A549 (cell line): ENCODE measurements around the gene IFIT1B. TPM values are rescaled to one million over a fixed set of nuclear protein-coding genes. Genes with fewer than 3 reads are reported as not detected.

ENCODE experiments used
- ATAC-seq, 2 experiments: fragments of 200-7000 bp in 1 of 2; fragments of >200 bp in 1 of 2; cut with Nextera tagmentation in 1 of 2; cut with Tn5 transposase in 1 of 2; 3 replicates each; pipeline versions ENCODE4 v1.8.0 to v1.9.1; 2018 to 2020; ENCODE audit warnings: mild to moderate bottlenecking in 1 of 2, moderate library complexity in 1 of 2
- CTCF ChIA-PET: fragments of 300-600 bp; sonication (Branson Sonifier 250); formaldehyde crosslinking; extraction: SDS; loops from one replicate; lab custom pipeline; 2021; ENCODE audit warnings: antibody characterized with exemption, inconsistent platforms; lab: Yijun Ruan, JAX
- POLR2A ChIA-PET: fragments of 350-600 bp; formaldehyde crosslinking; extraction: SDS; loops from one replicate; lab custom pipeline; 2021; ENCODE audit warnings: antibody characterized with exemption, inconsistent platforms; lab: Yijun Ruan, JAX
- DNase-seq, 2 experiments: peaks; one replicate each; pipeline versions ENCODE4 v3.0.0 to v3.0.0-alpha.2; 2011 to 2016; ENCODE audit warnings: low read depth in 1 of 2, low spot score in 1 of 2
- FAIRE-seq: peaks from 2 replicates; lab custom pipeline; 2011; peaks lifted over from hg19 to GRCh38; lab: Jason Lieb, UNC
- H3K27ac ChIP-seq, 2 experiments: fragments of >200 bp; sonication (Bioruptor Twin); formaldehyde crosslinking; 3 replicates each; pipeline ENCODE4 v1.5.1; 2016 to 2017
- H3K4me1 ChIP-seq: fragments of >200 bp; sonication (Bioruptor Twin); formaldehyde crosslinking; 3 replicates; pipeline ENCODE4 v1.6.1; 2016
- H3K4me2 ChIP-seq: fragments of >200 bp; sonication (Bioruptor Twin); formaldehyde crosslinking; 3 replicates; pipeline ENCODE4 v1.6.1; 2016
- H3K4me3 ChIP-seq: fragments of >200 bp; sonication (Bioruptor Twin); formaldehyde crosslinking; 3 replicates; pipeline ENCODE4 v1.5.1; 2016
- H3K9me3 ChIP-seq: fragments of >200 bp; sonication (Bioruptor Twin); formaldehyde crosslinking; 3 replicates; pipeline ENCODE4 v1.6.1; 2016
- BHLHE40 ChIP-seq: IDR thresholded peaks from 2 replicates; pipeline ENCODE4 v1.6.1; 2012; ENCODE audit warnings: low read depth, low read length, inconsistent platforms
- CBX2 ChIP-seq: fragments of 200-600 bp; sonication (generic); IDR thresholded peaks from 2 replicates; pipeline ENCODE4 v1.6.1; 2016; ENCODE audit warnings: low read depth, mild to moderate bottlenecking, borderline replicate concordance
- CHD2 ChIP-seq: fragments of 150-350 bp; IDR thresholded peaks from 2 replicates; pipeline ENCODE4 v1.6.1; 2014; ENCODE audit warnings: low read length; ENCODE audit not compliant: partially characterized antibody
- CHD4 ChIP-seq: fragments of 200-600 bp; sonication (generic); IDR thresholded peaks from 2 replicates; pipeline ENCODE4 v1.6.1; 2016; ENCODE audit warnings: antibody characterized with exemption, mild to moderate bottlenecking, borderline replicate concordance
- EHMT2 ChIP-seq: fragments of 200-600 bp; sonication (generic); IDR thresholded peaks from 2 replicates; pipeline ENCODE4 v1.6.1; 2016; ENCODE audit warnings: antibody characterized with exemption, low read depth, mild to moderate bottlenecking, moderate library complexity
- ELK1 ChIP-seq: fragments of 150-350 bp; IDR thresholded peaks from 2 replicates; pipeline ENCODE4 v1.6.1; 2014; ENCODE audit warnings: low read depth, mild to moderate bottlenecking, low read length
- EP300 ChIP-seq, 2 experiments: fragments of >200 bp; sonication (Bioruptor Twin); formaldehyde crosslinking; IDR thresholded peaks; 2 replicates in 1 of 2; 3 replicates in 1 of 2; pipeline ENCODE4 v1.6.1; 2016 to 2017
- HOXB5 ChIP-seq: fragments of 250-450 bp; sonication (Bioruptor Pico); IDR thresholded peaks from 2 replicates; pipeline ENCODE4 v1.5.0; 2020; ENCODE audit warnings: mild to moderate bottlenecking, moderate library complexity
- JUN ChIP-seq, 2 experiments: fragments of >200 bp; sonication (Bioruptor Twin); formaldehyde crosslinking; IDR thresholded peaks; 2 replicates in 1 of 2; 3 replicates in 1 of 2; pipeline ENCODE4 v1.6.1; 2016 to 2017
- JUNB ChIP-seq: fragments of >200 bp; sonication (Bioruptor Twin); formaldehyde crosslinking; IDR thresholded peaks from 2 replicates; pipeline ENCODE4 v1.6.1; 2016
- KDM1A ChIP-seq: fragments of 200-600 bp; sonication (generic); IDR thresholded peaks from 2 replicates; pipeline ENCODE4 v1.6.1; 2016; ENCODE audit warnings: low read depth, mild to moderate bottlenecking
- MYC ChIP-seq: IDR thresholded peaks from 2 replicates; pipeline ENCODE4 v1.6.1; 2012; ENCODE audit warnings: mild to moderate bottlenecking, inconsistent platforms, low read length, improper control_type of control experiment, borderline replicate concordance
- NFE2L2 ChIP-seq: fragments of 150-350 bp; conservative IDR thresholded peaks from 2 replicates; pipeline ENCODE4 v1.6.1; 2014; ENCODE audit warnings: low read length
- NR3C1 ChIP-seq: fragments of >200 bp; sonication (Bioruptor Twin); formaldehyde crosslinking; IDR thresholded peaks from 3 replicates; pipeline ENCODE4 v1.6.1; 2017
- PBX3 ChIP-seq: IDR thresholded peaks from 2 replicates; pipeline ENCODE4 v1.6.1; 2012
- PHF8 ChIP-seq: fragments of 200-600 bp; sonication (generic); IDR thresholded peaks from 2 replicates; pipeline ENCODE4 v1.6.1; 2016; ENCODE audit warnings: low read depth, mild to moderate bottlenecking, antibody characterized with exemption, moderate library complexity, borderline replicate concordance
- POLR2AphosphoS2 ChIP-seq: conservative IDR thresholded peaks from 2 replicates; pipeline ENCODE4 v1.6.1; 2012; ENCODE audit warnings: low read length, improper control_type of control experiment, inconsistent platforms
- RAD21 ChIP-seq, 2 experiments: fragments of >200 bp in 1 of 2; sonication (Bioruptor Twin) in 1 of 2; formaldehyde crosslinking in 1 of 2; IDR thresholded peaks in 1 of 2; conservative IDR thresholded peaks in 1 of 2; 2 replicates in 1 of 2; 3 replicates in 1 of 2; pipeline ENCODE4 v1.6.1; 2012 to 2018; ENCODE audit warnings: inconsistent platforms in 1 of 2
- RARB ChIP-seq: fragments of 250-450 bp; sonication (Bioruptor Pico); IDR thresholded peaks from 2 replicates; pipeline ENCODE4 v1.8.0; 2021; ENCODE audit warnings: mild to moderate bottlenecking, moderate library complexity
- RNF2 ChIP-seq: fragments of 200-600 bp; sonication (generic); IDR thresholded peaks from 2 replicates; pipeline ENCODE4 v1.6.1; 2016; ENCODE audit warnings: low read depth, mild to moderate bottlenecking, antibody characterized with exemption, moderate library complexity, borderline replicate concordance
- TFCP2L1 ChIP-seq: fragments of 250-450 bp; sonication (Bioruptor Pico); IDR thresholded peaks from 2 replicates; pipeline ENCODE4 v1.5.0; 2021; ENCODE audit warnings: mild to moderate bottlenecking
- TP53 ChIP-seq: fragments of 250-450 bp; sonication (Bioruptor Pico); IDR thresholded peaks from 2 replicates; pipeline ENCODE4 v1.5.0; 2021; ENCODE audit warnings: mild to moderate bottlenecking, moderate library complexity
- ZNF302 ChIP-seq: fragments of 250-450 bp; sonication (Bioruptor Pico); IDR thresholded peaks from 2 replicates; pipeline ENCODE4 v1.9.0; 2021; ENCODE audit warnings: inconsistent platforms, mild to moderate bottlenecking, moderate library complexity
- WGBS: methylation state at CpG from one replicate; pipeline ENCODE4 v1.1.6; 2017; ENCODE audit errors: missing lambda C conversion rate; 5-methylcytosine and 5-hydroxymethylcytosine counted together
- polyA plus RNA-seq, 4 experiments: library from polyadenylated mRNA; depleted of rRNA in 3 of 4; stranded (reverse); fragments of >200 nt; fragmentation: RNase III in 1 of 4; extraction: RNeasy Plus Mini Kit Qiagen cat#74134 plus additional on column Dnase treatment in 1 of 4; gene quantifications; 2 replicates in 3 of 4; 3 replicates in 1 of 4; pipeline ENCODE4 v1.2.3, GENCODE V29; 2011 to 2017
- TF ChIP-seq, protein P1 (sequence below): IDR thresholded peaks from 2 replicates; pipeline ENCODE4 v1.6.1; 2012
- TF ChIP-seq, protein P2 (sequence below): fragments of >200 bp; sonication (Bioruptor Twin); formaldehyde crosslinking; IDR thresholded peaks from 3 replicates; pipeline ENCODE4 v1.5.1; 2016
- TF ChIP-seq, protein P3 (sequence below): fragments of 450-650 bp; IDR thresholded peaks from 2 replicates; pipeline ENCODE4 v1.6.1; 2014; ENCODE audit warnings: antibody characterized with exemption

The IFIT1B gene
- polyA plus RNA-seq, 2 of the 4 experiments (the other 2 are of a cell fraction): not detected

DNA sequence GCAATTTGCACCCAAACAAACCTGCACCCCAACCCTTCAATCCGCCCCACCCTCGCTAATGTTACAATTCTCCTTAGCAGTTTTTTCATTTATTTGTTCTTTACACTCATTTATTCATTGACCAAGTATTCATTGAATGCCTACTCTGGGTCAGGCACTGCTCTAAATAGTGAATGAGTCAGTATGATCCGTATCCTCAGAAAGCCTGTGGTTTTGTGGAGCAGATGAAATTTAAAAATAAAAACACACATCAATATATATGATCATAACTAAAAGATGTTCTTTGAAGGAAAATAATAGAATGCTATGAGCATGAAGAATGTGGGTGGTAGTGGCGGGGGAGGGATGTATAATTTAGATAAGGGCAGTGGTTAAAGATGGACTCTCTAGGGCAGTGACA lies 49.8 kb downstream of the IFIT1B start:
- TF ChIP-seq NFE2L2 (no peak), MYC (no peak), NR3C1 (no peak), ZNF302 (CRISPR knock-in tag) (no peak), TP53 (no peak), BHLHE40 (no peak), PBX3 (no peak), RNF2 (no peak), RAD21 (conservative IDR thresholded peaks at IDR 0.05 in 1 of 2, IDR thresholded peaks at IDR 0.05 in 1 of 2) (no peak), CHD2 (no peak)
- TF ChIP-seq, protein P1, sequence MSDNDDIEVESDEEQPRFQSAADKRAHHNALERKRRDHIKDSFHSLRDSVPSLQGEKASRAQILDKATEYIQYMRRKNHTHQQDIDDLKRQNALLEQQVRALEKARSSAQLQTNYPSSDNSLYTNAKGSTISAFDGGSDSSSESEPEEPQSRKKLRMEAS: no peak
- TF ChIP-seq, protein P2, sequence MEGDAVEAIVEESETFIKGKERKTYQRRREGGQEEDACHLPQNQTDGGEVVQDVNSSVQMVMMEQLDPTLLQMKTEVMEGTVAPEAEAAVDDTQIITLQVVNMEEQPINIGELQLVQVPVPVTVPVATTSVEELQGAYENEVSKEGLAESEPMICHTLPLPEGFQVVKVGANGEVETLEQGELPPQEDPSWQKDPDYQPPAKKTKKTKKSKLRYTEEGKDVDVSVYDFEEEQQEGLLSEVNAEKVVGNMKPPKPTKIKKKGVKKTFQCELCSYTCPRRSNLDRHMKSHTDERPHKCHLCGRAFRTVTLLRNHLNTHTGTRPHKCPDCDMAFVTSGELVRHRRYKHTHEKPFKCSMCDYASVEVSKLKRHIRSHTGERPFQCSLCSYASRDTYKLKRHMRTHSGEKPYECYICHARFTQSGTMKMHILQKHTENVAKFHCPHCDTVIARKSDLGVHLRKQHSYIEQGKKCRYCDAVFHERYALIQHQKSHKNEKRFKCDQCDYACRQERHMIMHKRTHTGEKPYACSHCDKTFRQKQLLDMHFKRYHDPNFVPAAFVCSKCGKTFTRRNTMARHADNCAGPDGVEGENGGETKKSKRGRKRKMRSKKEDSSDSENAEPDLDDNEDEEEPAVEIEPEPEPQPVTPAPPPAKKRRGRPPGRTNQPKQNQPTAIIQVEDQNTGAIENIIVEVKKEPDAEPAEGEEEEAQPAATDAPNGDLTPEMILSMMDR: no peak
- Histone ChIP-seq H3K4me2 (no peak overlapping the region), H3K27ac (no peak overlapping the region; a peak in 1 of 6 replicates), H3K4me1 (peaks cover 20% of the 10 kb centered on the region), H3K4me3 (no peak overlapping the region), H3K9me3 (no peaks in the 10 kb centered on the region)
- CTCF ChIA-PET: interaction anchor here (0.6 to 9.1 kb wide), 12 partner anchors 14 to 143 kb away, joined by 3 to 88 read pairs (median 6); no protein-coding TSS in a partner anchor
- 46% methylated on average over 4 of the region's 4 CpGs for WGBS
- ATAC-seq (no peak), FAIRE-seq (no peak), DNase-seq (no peak)
- POLR2A ChIA-PET: no interaction called here

GRCh38 chr10:89428877-89429276 lies 51.0 kb downstream of the IFIT1B start:
- no peak overlapping the region; a peak in 1 of 6 replicates for H3K27ac ChIP-seq
- WGBS: 64% methylated on average over 1 of the region's 1 CpG
- POLR2A ChIA-PET: no interaction called here
- ATAC-seq (no peak), DNase-seq (no peak), FAIRE-seq (no peak)
- TF ChIP-seq EP300 (IDR thresholded peaks at IDR 0.05) (no peak), CBX2 (no peak), NFE2L2 (no peak), CHD4 (no peak), RAD21 (conservative IDR thresholded peaks at IDR 0.05 in 1 of 2, IDR thresholded peaks at IDR 0.05 in 1 of 2) (no peak), JUNB (no peak), TFCP2L1 (CRISPR knock-in tag) (no peak), RARB (CRISPR knock-in tag) (no peak), ELK1 (no peak), EHMT2 (no peak), HOXB5 (no peak), PHF8 (no peak), KDM1A (no peak), JUN (IDR thresholded peaks at IDR 0.05) (no peak), POLR2AphosphoS2 (no peak)
- TF ChIP-seq, protein P3, sequence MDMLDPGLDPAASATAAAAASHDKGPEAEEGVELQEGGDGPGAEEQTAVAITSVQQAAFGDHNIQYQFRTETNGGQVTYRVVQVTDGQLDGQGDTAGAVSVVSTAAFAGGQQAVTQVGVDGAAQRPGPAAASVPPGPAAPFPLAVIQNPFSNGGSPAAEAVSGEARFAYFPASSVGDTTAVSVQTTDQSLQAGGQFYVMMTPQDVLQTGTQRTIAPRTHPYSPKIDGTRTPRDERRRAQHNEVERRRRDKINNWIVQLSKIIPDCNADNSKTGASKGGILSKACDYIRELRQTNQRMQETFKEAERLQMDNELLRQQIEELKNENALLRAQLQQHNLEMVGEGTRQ: no peak
- TF ChIP-seq, protein P1: no peak
- no peak overlapping the region for H3K4me3 ChIP-seq
- CTCF ChIA-PET: interaction anchor here (0.8 to 9.1 kb wide), 5 partner anchors 10 to 136 kb away, joined by 3 to 88 read pairs (median 7); no protein-coding TSS in a partner anchor
- H3K9me3 ChIP-seq: no peaks in the 10 kb centered on the region
- no peak overlapping the region for H3K4me2 ChIP-seq
- H3K4me1 ChIP-seq: peaks cover 20% of the 10 kb centered on the region
